GM12878 (cell line): ENCODE data around the gene MGAT3. TPM values are rescaled to one million over a fixed set of nuclear protein-coding genes. Genes with fewer than 3 reads are reported as not detected.

ENCODE experiments used
- BCL11A ChIP-seq: IDR thresholded peaks from 2 replicates; pipeline ENCODE4 v1.6.1; 2011; ENCODE audit warnings: low read depth, low read length
- BRCA1 ChIP-seq: IDR thresholded peaks from 2 replicates; pipeline ENCODE4 v1.6.1; 2011; ENCODE audit warnings: low read depth, low read length, improper control_type of control experiment
- GATAD2B ChIP-seq: fragments of 450-650 bp; conservative IDR thresholded peaks from 2 replicates; pipeline ENCODE4 v1.6.1; 2017; ENCODE audit warnings: low read depth, mild to moderate bottlenecking, moderate library complexity
- IKZF1 ChIP-seq: fragments of 450-650 bp; conservative IDR thresholded peaks from 2 replicates; pipeline ENCODE4 v1.6.1; 2017; ENCODE audit warnings: antibody characterized with exemption, mild to moderate bottlenecking
- JUND ChIP-seq: IDR thresholded peaks from 2 replicates; pipeline ENCODE4 v1.6.1; 2012; ENCODE audit warnings: low read depth, mild to moderate bottlenecking, low read length, improper control_type of control experiment, moderate library complexity
- MEF2A ChIP-seq: IDR thresholded peaks from 2 replicates; pipeline ENCODE4 v1.6.1; 2011; ENCODE audit warnings: low read depth, mild to moderate bottlenecking, low read length, moderate library complexity; ENCODE audit not compliant: insufficient read depth
- MYC ChIP-seq: IDR thresholded peaks from 2 replicates; pipeline ENCODE4 v1.6.1; 2011; ENCODE audit warnings: mild to moderate bottlenecking, low read length, moderate library complexity, inconsistent platforms; ENCODE audit not compliant: insufficient read depth, insufficient replicate concordance, insufficient read length, severe bottlenecking
- NFIC ChIP-seq: IDR thresholded peaks from 2 replicates; pipeline ENCODE4 v1.6.1; 2012; ENCODE audit warnings: low read depth, mild to moderate bottlenecking, inconsistent platforms, low read length, moderate library complexity
- RB1 ChIP-seq: fragments of 450-650 bp; formaldehyde crosslinking; IDR thresholded peaks from 2 replicates; pipeline ENCODE4 v1.6.1; 2017; ENCODE audit warnings: mild to moderate bottlenecking, borderline replicate concordance
- RELA ChIP-seq: fragments of 450-650 bp; IDR thresholded peaks from 2 replicates; pipeline ENCODE4 v1.8.0; 2014; ENCODE audit warnings: borderline replicate concordance; ENCODE audit not compliant: partially characterized antibody
- RFX5 ChIP-seq: IDR thresholded peaks from 2 replicates; pipeline ENCODE4 v1.6.1; 2011; ENCODE audit warnings: low read depth, low read length, improper control_type of control experiment
- RUNX3 ChIP-seq: IDR thresholded peaks from 2 replicates; pipeline ENCODE4 v1.6.1; 2012; ENCODE audit warnings: low read length, inconsistent platforms
- SIN3A ChIP-seq: IDR thresholded peaks from 2 replicates; pipeline ENCODE4 v1.6.1; 2012; ENCODE audit warnings: low read depth, low read length, improper control_type of control experiment
- SIX5 ChIP-seq: IDR thresholded peaks from 2 replicates; pipeline ENCODE4 v1.6.1; 2011; ENCODE audit warnings: mild to moderate bottlenecking, low read depth, low read length, moderate library complexity; ENCODE audit not compliant: severe bottlenecking
- SMARCA5 ChIP-seq: fragments of 450-650 bp; IDR thresholded peaks from 2 replicates; pipeline ENCODE4 v1.6.1; 2017; ENCODE audit warnings: mild to moderate bottlenecking
- SMC3 ChIP-seq: IDR thresholded peaks from 2 replicates; pipeline ENCODE4 v1.6.1; 2011; ENCODE audit warnings: low read length, improper control_type of control experiment, borderline replicate concordance
- SPI1 ChIP-seq: IDR thresholded peaks from 2 replicates; pipeline ENCODE4 v1.6.1; 2011; ENCODE audit warnings: low read depth, mild to moderate bottlenecking, low read length, moderate library complexity, borderline replicate concordance; ENCODE audit not compliant: insufficient read depth
- YY1 ChIP-seq: IDR thresholded peaks from 2 replicates; pipeline ENCODE4 v1.6.1; 2011; ENCODE audit warnings: low read depth, mild to moderate bottlenecking, low read length
- polyA plus RNA-seq, 11 experiments: library from polyadenylated mRNA; depleted of rRNA in 4 of 11; unstranded in 6 of 11; stranded (reverse) in 5 of 11; fragments of >200 nt; fragmentation: Nextera tagmentation in 4 of 11; fragmentation: Illumina TruSeq in 1 of 11; extraction: Ambion mirVana in 4 of 11; extraction: Trizol in 1 of 11; gene quantifications; 1 replicate in 1 of 11; 2 replicates in 10 of 11; pipeline versions ENCODE4 v1.2.1 to v1.2.3, GENCODE V29; 2011 to 2016; ENCODE audit warnings: inconsistent platforms in 2 of 11, missing spikeins in 2 of 11, low read depth in 1 of 11
- total RNA-seq, 4 experiments: library from RNA; depleted of rRNA in 3 of 4; stranded (reverse); fragments of >200 nt in 3 of 4; fragmentation: Illumina TruSeq in 1 of 4; extraction: Trizol in 1 of 4; gene quantifications; 2 replicates each; pipeline versions ENCODE4 v1.2.1 to v1.2.3, GENCODE V29; 2013 to 2021
- TF ChIP-seq, protein P1 (sequence below): fragments of 450-650 bp; formaldehyde crosslinking; IDR thresholded peaks from 2 replicates; pipeline ENCODE4 v1.4.0; 2022; ENCODE audit warnings: mild to moderate bottlenecking, moderate library complexity
- TF ChIP-seq, protein P2 (sequence below), 3 experiments: IDR thresholded peaks in 2 of 3; conservative IDR thresholded peaks in 1 of 3; 2 replicates each; pipeline ENCODE4 v1.5.1; 2011; ENCODE audit warnings: low read depth in 3 of 3, low read length in 3 of 3, mild to moderate bottlenecking in 3 of 3, control low read depth in 2 of 3, moderate library complexity in 2 of 3, inconsistent platforms in 1 of 3, mixed read lengths in 1 of 3; ENCODE audit not compliant: control insufficient read depth in 2 of 3, insufficient read depth in 1 of 3; ENCODE audit errors: extremely low read depth in 1 of 3
- TF ChIP-seq, protein P3 (sequence below): fragments of 450-650 bp; conservative IDR thresholded peaks from 2 replicates; pipeline ENCODE4 v1.6.1; 2017; ENCODE audit warnings: mild to moderate bottlenecking, moderate library complexity

The MGAT3 gene
- total and polyA plus RNA-seq, 10 of the 15 experiments (the other 5 are each of a cell fraction or from before 2014, with no cell fraction given): 0.32 to 40.2 (median 11.9) TPM

DNA sequence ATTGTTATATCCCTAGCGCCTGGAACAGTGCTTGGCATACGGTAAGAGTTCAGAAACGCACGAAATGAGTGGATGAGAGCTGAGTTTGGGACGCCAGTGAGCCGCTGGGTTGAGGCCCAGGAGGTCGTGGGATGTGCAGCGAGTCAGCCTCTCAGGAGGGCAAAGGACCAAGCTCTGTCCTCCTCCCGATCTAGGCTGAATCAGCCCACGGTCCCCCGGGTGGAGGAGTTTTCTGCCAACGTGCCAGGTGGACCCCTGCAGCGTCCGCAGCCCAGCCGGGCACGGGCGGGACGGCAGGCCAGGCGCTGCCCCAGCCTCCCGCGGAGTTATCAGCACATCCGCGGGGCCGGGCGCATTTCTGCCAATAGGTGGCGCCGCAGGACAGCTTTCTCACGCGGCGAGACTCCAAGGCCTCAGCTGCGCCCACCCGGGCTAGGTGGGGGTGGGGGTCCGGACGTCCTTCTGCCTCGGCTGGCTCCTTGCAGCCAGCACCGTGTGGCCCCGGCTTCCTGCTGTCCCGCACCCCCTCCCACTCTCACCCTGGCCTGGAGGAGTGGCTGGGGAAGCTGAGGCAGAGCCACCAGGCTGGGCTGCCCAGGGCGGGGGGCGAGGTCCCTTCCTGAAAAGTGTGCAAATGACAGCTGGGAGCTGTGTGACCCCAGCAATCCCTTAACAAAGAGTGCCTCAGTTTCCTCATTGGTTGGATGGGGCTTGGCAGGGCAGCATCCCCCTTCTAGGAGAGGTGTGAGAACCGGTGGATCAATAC is 78.0 kb downstream of the MGAT3 start (continued):
- TF ChIP-seq, protein P1, sequence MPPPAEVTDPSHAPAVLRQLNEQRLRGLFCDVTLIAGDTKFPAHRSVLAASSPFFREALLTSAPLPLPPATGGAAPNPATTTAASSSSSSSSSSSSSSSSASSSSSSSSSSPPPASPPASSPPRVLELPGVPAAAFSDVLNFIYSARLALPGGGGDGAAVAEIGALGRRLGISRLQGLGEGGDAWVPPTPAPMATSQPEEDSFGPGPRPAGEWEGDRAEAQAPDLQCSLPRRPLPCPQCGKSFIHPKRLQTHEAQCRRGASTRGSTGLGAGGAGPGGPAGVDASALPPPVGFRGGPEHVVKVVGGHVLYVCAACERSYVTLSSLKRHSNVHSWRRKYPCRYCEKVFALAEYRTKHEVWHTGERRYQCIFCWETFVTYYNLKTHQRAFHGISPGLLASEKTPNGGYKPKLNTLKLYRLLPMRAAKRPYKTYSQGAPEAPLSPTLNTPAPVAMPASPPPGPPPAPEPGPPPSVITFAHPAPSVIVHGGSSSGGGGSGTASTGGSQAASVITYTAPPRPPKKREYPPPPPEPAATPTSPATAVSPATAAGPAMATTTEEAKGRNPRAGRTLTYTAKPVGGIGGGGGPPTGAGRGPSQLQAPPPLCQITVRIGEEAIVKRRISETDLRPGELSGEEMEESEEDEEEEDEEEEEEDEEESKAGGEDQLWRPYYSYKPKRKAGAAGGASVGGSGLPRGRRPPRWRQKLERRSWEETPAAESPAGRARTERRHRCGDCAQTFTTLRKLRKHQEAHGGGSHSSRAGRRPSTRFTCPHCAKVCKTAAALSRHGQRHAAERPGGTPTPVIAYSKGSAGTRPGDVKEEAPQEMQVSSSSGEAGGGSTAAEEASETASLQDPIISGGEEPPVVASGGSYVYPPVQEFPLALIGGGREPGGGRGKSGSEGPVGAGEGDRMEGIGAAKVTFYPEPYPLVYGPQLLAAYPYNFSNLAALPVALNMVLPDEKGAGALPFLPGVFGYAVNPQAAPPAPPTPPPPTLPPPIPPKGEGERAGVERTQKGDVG (CRISPR knock-in tag): no peak
- TF ChIP-seq SIN3A: no peak
- no peak for TF ChIP-seq MYC
- TF ChIP-seq NFIC: no peak
- TF ChIP-seq IKZF1: 0 out of 2 replicates have a peak, but pooled peaks have one; percentile 27
- TF ChIP-seq, protein P2, sequence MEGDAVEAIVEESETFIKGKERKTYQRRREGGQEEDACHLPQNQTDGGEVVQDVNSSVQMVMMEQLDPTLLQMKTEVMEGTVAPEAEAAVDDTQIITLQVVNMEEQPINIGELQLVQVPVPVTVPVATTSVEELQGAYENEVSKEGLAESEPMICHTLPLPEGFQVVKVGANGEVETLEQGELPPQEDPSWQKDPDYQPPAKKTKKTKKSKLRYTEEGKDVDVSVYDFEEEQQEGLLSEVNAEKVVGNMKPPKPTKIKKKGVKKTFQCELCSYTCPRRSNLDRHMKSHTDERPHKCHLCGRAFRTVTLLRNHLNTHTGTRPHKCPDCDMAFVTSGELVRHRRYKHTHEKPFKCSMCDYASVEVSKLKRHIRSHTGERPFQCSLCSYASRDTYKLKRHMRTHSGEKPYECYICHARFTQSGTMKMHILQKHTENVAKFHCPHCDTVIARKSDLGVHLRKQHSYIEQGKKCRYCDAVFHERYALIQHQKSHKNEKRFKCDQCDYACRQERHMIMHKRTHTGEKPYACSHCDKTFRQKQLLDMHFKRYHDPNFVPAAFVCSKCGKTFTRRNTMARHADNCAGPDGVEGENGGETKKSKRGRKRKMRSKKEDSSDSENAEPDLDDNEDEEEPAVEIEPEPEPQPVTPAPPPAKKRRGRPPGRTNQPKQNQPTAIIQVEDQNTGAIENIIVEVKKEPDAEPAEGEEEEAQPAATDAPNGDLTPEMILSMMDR (IDR thresholded peaks at IDR 0.05 in 2 of 3, conservative IDR thresholded peaks at IDR 0.05 in 1 of 3; ENCODE audit: control insufficient read depth in 2 of 3, extremely low read depth in 1 of 3, insufficient read depth in 1 of 3, low read depth in 3 of 3, low read length in 3 of 3): peak; percentile 79 to 90 (median 84)
- no peak for TF ChIP-seq SPI1
- no peak for TF ChIP-seq RUNX3
- no peak for TF ChIP-seq BRCA1
- 0 out of 2 replicates have a peak, but pooled peaks have one; percentile 55 for TF ChIP-seq YY1
- TF ChIP-seq BCL11A: no peak
- TF ChIP-seq SMARCA5: peak; percentile 100
- no peak for TF ChIP-seq RFX5
- no peak for TF ChIP-seq SIX5
- TF ChIP-seq GATAD2B: peak; percentile 53
- TF ChIP-seq, protein P3, sequence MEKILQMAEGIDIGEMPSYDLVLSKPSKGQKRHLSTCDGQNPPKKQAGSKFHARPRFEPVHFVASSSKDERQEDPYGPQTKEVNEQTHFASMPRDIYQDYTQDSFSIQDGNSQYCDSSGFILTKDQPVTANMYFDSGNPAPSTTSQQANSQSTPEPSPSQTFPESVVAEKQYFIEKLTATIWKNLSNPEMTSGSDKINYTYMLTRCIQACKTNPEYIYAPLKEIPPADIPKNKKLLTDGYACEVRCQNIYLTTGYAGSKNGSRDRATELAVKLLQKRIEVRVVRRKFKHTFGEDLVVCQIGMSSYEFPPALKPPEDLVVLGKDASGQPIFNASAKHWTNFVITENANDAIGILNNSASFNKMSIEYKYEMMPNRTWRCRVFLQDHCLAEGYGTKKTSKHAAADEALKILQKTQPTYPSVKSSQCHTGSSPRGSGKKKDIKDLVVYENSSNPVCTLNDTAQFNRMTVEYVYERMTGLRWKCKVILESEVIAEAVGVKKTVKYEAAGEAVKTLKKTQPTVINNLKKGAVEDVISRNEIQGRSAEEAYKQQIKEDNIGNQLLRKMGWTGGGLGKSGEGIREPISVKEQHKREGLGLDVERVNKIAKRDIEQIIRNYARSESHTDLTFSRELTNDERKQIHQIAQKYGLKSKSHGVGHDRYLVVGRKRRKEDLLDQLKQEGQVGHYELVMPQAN: no peak
- TF ChIP-seq RELA: peak; percentile 34
- TF ChIP-seq JUND: no peak
- TF ChIP-seq RB1: peak; percentile 69; the same call in 1 of the 2 replicates
- TF ChIP-seq SMC3: peak; percentile 64
- TF ChIP-seq MEF2A: no peak
